Activated CD4-positive, alpha-beta T cell treated with anti-CD3 and anti-CD28 coated beads, Interleukin-2, amount 50 U/mL, for 24 hours (primary cell): Measurements from ENCODE around the gene NPAS2.

Source experiments
- DNase-seq, 2 donors: peaks; one replicate each; pipeline ENCODE4 v3.0.0-alpha.2; 2020; ENCODE audit warnings: low read depth in 1 of 2, low spot score in 1 of 2

NPAS2 gene

DNA sequence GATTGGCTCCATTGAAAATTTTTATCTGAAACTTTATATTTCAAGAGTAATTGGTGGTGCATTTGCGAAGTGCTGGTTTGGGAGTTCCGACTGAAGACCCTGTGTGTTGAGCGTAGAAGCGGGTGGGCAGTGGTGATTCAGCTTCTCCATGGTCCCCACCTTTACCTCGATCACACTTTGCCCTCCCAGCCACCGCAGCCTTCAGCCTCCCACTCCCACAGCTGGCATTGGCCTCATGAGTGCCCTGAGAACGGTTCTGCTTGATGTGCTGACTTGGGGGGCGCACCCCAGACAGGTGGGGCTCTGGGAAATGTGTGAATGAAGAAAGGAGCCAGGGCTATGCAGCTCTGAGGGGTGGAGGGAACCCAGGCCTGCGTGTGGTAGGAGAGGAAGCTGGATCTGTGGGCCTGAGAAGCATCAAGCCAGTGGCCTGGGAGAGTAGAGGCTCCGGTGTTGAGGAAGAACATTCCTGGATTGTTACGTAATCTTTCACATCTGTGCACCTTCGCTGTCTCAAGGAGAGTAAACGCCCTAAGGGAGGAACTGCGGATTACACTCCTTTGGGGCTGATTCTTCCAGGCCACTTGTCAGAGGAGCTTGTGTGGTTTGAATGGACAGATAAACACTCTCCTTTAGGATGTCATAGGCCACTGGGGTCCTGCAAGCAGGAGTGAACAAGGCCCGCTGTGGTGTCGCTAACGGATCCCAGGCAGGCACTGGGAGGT lies 83.8 kb downstream of the NPAS2 start:
- no peak for DNase-seq

DNA sequence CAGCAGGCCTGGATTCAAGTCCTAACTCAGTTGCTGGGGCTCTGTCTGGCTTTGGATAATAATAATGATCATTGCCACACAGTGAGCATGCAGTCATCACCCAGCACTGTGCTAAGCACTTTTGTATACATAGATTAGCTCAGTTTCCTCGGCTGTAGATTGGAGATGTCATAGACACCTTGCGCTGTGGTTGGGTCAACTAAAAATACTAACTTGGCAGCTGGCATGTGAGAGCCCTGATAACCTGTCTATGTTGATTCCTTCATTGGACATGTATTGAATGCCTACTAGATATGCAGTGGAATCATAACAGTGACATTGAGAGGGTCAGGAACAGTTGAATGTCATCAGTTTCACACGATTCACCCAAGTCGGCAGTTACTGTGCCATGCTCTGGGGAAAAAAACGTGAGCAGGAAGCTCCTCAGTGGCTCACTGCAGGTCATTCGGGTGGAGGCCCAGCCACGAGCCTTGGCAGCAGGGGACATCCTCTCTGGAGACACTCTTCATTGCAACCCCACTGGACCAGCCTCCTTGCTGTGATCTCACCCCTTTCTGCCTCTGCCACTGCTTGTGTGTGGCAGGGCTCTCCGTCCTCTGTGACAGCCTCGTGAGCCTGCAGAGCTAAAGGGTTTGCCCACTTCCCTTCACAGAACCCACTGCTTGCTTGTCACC lies 85.3 kb downstream of the NPAS2 start:
- DNase-seq = no peak

DNA sequence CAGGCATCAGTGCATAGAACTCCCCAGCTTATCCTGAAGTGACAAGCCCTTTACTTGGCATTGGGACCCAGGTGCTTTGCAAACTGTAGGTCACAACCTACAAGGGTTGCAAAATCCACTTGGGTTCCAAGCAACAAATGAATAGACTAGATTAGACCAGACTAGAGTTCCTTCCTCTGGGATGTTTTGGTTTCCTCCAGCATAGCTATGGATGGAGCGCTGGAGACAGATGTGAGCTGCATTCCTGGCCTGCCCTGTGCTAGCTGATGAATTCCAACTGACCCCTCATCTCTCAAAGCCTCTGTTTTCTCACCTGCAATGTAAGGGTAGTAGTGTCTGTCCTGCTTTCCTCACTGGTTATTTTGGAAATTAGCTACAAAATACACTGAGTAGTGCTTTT lies 86.2 kb downstream of the NPAS2 start:
- no peak for DNase-seq

DNA sequence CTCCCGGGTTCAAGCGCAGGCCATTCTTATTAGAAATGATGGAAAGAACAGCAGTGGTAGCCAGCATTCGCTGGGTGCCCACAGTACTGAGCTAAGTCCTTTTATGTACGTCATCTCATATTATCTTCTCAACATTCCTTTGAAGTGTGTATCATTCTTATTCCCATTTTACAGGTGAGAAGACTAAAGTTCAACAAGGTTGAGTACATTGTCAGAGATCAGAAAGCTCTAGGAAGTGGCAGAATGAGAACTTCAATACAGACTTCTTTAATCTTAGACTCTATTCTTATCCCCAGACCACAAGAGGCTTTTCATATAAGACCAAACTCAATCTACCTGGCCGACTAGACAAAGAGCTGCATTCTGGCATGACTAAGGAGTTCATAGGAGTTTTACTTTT lies 86.7 kb downstream of the NPAS2 start:
- DNase-seq = no peak

DNA sequence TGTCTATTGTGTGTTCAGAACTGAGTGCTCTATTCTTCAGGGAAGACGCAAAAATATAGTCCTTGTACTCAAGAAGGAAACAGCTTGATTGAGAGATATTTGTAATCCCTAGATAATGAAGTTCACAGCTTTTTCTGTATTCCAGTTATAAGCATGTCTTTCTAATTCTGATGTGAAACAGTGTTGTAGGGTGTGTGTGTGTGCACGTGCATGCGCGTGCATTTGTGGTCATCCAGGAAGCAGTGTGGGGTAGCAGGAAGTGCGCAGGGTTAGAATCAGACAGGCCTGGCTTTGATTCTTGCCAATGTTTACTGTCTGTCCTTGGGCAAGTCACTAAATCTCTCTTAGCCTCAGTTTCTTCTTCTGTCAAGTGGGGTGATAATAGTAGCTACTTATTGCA lies 87.9 kb downstream of the NPAS2 start:
- no peak for DNase-seq

DNA sequence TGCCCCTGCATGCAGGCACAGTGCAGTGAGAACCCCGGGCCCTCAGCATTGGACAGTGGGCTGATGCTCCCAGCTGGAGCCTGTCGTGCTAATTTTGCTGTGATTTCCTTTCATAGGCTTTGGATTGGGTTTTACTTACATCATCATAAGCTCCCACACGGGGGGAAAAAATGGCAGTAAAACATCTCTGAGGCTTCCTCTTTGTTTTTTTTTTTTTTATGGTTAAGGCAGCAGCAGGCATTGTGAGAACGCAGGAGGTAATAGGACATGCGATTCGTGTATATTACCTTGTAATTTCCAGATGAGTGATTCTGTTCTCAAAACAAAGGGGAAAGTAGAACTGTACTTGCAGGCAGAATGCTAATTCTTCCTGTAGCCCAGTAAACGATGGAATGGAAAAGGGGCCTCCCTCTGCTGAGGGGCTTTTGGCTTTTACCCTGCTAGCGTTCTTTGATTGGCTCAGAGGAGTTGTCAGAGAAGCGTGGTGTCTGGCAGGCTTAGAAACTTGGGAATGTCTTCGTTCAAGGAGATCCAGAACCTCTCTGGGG lies 89.7 kb downstream of the NPAS2 start:
- no peak for DNase-seq

DNA sequence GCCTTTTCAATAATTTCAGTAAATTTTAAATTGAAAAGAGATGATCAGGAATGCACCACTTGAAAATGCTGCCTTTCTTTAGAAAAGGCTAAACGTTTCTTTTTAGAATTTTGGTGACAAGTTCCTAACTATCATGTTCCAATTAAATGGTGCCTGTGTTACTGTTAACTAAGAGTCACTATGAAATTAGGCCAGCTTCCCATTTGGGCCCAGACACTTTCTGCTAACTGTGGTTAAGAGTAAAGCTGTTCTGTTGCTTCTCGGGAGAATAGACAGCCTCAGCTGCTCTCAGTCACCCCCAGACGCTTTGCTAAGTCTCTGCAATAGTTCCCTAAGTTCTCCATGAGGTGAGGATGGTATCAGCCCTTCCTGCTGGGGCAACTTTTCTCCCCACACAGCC lies 90.2 kb downstream of the NPAS2 start:
- no peak for DNase-seq

DNA sequence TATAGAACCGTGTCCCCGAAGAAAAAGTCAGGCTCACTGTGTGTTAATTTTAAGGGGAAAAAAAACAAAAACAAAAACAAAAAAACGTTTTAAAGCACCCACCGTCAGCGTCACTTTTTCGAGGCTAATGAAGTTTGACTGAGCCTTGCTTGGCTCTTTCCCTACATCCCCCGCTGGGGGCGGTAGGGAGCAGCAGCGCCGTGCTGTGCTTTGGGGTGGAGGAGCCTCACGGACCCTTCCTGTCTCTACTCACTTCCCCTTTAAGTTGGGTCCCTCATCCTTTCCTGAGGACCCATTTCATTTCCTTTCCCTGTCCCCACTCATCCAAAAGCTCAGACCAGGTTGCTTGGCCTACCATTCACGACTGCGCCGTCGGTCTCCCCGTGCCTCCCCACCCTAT lies 99.4 kb downstream of the NPAS2 start:
- DNase-seq = no peak

DNA sequence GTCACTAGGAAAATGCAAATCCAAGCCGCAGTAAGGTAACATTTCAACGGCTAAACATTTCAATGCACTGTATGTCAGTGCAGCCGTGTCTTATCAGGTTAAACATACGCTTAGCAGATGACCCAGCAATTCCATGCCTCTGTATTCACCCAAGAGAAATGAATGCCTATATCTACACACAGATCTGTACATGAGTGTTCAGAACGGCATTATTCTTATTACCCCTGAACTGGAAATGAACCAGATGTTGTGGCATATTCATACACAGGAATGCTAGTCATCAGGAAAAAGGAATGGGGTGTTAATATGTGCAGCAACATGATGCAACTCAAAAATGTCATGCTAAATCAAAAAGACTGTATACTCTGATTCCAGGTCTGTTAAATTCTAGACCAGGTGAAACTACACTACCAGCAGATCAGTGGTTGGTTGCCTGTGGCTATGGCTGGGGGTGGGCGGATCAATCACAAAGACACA lies 101.8 kb downstream of the NPAS2 start:
- DNase-seq = no peak

DNA sequence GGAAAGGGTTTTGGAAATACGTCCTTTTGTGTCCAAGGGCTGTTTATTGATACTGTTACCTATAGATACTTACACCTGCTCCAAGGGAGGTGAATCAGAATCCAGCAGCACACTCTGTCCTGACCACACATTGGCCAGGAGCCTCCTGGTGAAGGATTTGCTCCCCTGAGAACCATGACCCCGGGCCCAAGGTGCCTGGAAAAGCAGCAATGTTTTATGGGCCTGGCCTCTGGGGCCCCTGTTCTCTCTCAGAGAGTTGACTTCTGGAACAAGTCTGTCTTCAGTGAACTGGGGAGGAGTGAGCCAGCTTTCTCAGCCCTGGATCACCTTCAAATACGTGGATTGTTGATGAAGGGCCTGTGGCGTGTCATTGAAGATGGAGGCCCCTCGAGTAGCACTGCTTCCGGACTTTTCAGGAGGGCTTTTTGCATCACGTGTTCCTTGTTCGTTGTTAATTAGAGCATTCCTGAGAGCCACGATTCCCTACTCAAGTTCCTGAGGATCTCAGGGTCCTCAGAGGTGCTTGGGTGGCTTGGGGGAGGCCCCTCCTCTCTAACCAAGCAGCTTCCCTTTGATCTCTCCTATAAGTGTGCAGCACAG lies 103.6 kb downstream of the NPAS2 start:
- DNase-seq = no peak

DNA sequence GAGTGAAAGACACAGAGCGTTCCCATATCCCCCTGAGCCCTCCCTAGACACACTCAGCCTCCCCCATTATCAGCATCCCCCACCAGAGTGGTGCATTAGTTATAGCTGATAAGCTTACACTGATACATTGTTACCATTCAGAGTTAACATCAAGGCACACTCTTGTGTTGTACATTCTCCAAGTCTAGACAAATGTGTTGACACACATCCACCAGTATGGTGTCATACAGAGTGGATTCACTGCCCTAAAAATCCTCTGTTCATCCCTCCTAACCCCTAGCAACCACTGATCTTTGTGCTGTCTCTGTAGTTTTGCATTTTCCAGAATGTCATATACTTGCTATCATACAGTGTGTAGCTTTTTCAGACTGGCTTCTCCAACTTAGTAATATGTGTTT lies 104.2 kb downstream of the NPAS2 start:
- no peak for DNase-seq

DNA sequence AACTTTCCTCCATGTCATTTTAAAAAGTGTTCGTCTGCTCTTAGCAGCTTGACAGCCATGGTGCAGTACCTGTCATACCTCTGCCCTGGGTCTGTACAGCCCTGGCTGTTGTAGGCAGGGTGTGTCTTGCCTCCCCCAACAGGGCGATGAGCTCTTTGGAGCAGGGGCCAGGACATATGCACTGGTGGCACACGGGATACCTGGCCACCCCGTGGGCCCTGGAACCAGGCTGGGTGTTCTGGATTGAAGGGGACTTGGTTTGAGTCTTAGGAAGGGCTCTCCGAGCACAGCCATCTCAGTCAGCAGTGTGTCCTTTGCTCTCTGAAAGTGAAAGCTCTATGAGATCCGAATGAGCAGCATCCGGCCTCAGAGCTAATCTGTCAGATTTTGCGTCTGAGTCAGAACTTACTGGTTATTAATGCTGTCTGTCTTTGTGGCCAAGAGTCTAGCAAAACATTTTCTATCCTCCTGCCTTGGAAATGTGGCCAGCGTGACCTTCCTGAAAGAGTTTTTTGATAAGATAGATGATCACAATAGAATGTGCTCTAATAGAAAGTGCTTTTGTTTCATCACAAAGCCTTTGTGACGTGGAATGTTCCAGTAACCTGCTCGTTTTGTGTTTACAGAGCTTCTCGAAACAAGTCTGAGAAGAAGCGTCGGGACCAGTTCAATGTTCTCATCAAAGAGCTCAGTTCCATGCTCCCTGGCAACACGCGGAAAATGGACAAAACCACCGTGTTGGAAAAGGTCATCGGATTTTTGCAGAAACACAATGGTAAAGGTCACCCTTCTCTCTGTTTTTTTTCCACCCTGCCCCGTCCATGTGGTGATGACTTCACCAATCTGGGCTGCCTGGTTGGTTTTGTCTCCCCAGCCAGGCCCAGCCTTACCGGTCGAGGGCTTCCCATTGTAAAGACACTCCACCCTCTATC lies 104.8 kb downstream of the NPAS2 start:
- DNase-seq = no peak

DNA sequence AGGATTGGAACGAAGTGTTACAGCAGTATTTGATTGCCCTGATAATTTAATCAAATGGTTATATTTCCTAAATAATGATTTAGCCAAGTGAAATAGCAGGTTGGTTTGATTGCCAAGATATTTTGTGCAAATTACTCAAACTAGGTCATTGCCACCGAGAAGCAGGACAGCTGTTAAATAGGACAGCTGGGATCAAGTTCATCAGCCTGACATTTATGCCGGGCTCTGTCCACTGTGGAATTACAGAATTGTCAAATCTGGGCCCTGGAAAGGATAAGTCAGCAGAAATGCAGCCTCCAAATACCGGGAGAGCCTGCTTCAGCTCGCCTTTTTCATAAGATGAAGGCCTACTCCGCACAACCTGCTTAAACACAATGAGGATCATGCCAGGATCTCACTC lies 108.3 kb downstream of the NPAS2 start:
- no peak for DNase-seq

DNA sequence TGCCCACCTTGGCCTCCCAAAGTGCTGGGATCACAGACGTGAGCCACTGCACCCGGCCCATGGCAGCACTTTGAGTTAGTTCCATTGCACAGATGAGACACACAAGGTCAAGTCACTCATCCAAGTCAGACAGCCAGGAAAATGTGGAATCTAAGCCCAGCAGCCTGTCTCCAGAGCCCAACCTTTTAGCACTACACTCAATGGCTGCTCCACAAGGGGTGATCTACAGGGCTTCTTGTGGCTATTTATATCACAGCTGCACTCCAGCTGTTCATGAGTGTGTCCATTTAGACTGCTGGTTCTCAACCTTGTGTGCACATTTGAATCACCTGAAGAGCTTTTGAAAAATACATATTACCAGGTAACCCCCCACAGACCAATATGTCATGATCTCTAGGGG lies 109.2 kb downstream of the NPAS2 start:
- no peak for DNase-seq

DNA sequence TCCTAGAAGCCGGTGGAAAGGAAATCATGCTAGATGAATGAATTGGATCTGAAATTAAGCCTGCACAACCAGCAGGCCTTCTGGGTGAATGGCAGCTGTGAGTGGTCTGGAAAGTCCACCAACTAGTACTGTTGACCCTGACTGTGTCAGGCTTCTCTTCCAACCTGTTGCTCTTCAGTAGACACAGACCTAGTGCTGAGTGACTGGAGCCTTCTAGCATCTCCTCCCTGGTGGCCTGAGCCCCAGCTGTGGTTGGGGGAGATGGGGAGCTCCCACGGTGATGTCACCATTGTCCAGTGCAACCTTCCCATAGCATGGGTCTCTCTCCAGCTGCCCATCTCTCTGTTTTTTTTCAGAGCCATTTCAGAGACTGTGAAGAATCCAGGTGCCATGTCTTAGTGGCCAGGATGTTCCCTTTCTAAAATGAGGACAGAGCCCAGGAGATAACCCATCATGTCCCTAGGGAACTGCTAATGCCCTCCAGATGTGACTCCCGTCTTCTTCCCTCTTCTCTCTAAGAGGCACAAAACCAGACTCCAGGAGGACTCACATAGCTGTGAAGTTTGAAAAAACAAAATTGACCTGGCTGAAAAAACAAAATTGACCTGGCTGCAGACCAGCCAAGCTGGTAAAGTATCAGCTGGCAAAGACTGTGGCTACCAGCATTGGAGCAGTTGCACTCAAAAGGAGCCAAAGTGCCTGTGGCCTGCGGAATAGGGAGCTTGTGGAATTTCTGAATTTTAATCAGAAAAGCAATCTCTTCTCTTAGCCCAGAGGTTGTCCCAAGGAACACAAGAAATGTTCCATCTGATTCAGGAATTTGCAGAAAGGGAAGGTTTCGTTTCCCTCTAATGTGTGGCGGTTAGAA lies 114.8 kb downstream of the NPAS2 start:
- DNase-seq = no peak

DNA sequence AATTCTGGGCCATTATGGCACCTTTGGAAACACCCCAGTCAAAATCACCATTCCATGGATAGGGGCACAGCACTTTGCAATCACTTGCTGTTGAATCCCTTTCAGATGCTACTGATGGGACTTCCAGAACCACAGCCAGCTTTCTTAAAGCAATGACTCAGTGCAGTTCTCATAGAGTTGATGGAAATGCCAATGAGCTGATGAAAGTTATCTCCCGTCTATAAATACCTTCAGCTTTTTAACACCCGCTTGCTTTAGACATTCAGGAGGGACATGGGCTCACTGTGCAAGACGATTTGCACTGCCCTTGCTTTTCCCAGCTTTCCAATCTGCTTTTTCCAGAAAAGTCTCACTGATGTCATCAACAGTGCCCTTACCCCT lies 115.4 kb downstream of the NPAS2 start:
- DNase-seq = no peak

DNA sequence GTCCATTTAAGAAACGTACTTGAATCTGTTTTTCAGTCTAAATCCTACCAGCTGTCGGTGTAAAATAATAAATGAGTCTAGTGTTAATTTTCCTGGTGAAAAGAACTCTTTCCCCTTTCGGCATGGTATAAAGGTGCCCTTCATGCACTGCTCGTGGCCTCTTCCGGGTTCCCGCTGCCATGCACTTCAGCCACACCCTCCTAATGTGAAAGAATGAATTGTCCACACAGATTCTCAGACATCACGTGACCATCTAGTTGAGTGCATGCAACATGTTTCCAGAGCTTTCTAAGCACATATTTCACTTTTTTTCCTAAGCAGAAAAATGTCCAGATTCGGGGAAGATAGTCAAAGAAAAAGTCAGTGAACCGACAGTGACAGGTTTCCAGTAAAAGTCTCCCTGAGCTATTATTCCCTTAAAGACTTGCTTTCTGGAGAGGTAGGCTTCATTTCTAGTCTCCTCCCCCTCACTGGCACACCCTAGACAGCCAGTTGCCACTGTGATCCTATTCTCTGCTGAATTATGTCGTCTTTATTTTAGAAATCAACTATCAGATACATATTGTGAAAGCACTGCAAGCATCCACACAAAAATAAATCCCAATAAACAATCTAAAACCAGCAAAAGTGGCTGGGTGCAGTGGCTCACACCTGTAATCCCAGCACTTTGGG lies 116.3 kb downstream of the NPAS2 start:
- no peak for DNase-seq

DNA sequence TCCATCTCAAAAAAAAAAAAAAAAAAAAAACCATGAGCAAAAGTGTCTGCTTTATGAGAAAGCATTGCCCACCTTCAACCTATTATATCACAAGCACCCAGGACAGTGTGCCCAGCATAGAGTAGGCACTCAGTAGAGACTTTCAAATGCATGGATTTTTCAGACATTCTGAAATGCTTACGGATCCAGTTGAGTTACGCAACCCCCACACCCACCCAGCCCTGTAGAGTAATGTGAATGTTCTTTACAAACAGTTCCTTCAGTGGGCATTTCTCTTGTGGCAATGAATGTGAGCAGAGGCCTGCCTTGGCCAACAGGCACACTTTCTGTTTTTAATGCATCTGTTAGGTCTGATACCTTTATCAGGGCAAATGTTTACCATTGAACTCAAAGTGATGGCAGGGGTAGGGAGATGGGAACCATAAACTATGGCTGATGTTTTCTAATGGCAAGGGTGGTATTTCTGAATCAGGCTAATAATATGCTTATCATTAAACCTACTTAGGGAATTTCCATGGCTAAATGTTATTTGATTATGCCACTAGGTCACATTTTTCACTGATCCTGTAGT lies 117.1 kb downstream of the NPAS2 start:
- no peak for DNase-seq
